NCI-H526 (cell line): Measurements from ENCODE around the gene MTHFD2L.

Experiments
- DNase-seq, 2 experiments: peaks; one replicate each; lab custom pipeline; 2025; lab: John Stamatoyannopoulos, UW

The MTHFD2L gene

DNA sequence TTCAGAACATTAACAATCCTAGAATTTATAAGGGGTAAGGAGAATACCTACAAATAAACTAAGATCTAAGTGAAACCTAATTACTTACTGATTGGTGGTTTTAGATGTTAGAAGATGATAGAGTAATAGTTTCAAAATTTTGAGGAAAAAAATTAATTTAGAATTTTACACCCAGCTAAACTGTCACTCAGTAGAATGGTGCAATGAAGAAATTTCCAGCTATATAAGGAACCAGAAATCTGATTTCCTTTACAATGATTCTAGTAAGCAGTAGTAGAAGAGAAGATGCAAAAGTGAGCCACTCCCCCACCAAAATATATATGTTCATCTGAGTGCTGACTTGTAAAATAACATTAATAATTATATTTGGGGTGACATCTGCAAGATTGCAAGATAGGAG, 95.0 kb downstream of the MTHFD2L start:
- DNase-seq, result no peak

DNA sequence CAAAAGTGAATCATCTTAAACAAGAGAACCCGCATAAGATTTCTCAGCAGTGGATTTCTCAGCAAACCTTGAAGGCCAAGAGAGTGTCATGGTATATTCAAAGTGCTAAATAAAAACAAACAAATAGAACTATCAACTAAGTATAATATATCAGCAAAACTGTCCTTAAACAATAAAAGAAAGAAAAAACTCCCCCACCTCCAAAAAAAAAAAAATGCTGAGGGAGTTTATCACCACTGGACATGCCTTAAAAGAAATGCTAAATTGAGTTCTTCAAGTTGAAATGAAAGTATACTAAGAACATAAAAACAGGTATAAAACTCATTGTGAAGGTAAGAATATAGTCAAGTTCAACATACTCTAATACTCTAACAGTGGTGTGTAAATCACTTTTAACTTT, 96.5 kb downstream of the MTHFD2L start:
- DNase-seq, result no peak

DNA sequence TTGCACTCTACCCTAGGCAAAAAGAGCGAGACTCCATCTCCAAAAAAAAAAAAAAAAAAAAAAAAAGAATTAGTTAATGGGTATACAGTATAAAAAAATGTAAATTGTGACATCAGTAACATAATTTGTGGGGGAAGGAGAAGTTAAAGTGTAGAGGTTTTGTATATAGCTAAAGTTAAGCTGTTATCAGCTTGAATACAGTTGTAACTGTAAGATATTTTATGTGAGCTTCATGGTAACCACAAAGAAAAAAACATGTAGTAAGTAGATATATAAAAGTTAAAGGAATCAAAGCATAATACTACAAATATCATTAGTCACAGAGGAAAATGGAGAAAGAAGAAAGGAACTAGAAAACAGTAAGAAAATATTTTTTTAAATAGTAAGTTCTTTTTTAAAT, 97.2 kb downstream of the MTHFD2L start:
- DNase-seq, result no peak

DNA sequence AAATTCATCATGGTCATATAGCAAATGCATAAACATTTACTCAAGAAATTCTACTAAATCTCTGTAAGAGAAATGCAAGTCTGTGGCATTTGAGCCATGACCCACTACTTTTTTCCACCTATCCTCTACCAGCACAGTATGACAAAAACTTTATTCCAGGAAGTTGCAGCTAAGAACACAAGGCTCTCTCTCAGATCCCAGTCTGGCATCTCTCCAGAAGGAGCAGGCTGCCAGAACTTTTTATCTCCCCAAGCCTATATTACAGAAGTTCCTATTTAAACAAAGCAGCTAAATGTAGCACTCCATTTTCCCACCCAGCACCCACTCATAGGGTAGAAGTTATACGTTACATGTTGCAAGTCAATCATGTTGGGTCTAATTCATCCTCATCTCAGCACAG, 101.0 kb downstream of the MTHFD2L start:
- no peak for DNase-seq

DNA sequence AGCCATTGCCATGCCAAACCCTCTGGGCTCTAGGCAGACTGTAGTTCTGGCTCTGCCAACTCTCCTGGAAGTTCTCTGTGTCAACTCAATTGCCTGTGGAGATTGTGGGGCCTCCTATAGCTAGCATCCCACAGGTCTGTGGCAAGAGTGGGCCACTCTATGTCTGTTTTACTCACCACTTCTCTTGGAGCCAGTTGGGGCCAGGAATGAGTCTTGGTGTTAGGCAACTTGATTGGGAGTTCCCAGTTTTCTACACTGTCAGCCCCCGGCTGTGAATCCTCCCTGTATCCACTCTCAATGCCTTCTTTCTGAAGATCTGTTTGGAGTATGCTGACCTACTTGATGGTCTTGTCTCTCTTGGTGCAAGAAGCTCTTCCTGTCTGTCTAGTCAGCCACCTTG, 102.1 kb downstream of the MTHFD2L start:
- no peak for DNase-seq

DNA sequence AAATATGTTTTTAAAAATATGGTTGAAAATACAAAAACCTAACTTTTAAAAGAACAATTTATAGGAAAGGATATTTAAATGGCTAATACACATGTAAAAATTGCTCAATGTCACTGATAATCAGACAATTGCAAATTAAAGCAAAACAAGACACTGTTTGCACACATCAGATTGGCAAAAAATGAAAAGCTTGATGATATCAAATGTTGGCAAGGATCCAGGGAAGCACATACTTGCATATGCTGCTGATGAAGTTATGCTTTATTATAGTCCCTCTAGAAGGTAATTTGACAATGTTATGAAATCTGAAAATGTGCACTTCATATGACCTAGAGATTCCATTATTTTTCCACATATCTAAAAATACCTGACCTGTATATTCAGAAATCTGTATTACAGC, 104.6 kb downstream of the MTHFD2L start:
- DNase-seq, result no peak

DNA sequence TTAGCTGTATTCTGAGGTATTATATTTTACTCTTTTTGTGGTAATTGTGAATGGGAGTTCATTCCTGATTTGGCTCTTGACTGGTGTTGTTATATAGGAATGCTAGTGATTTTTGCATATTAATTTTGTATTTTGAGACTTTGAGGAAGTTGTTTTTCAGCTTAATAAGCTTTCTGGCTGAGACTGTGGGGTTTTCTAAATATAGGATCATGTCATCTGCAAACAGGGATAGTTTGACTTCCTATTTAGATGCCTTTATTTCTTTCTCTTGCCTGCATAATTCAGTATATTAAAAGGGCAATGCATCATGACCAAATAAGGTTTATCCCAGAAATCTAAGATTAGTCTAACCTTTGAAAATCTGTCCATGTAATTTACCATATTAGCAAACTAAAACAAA, 105.6 kb downstream of the MTHFD2L start:
- DNase-seq, result no peak

DNA sequence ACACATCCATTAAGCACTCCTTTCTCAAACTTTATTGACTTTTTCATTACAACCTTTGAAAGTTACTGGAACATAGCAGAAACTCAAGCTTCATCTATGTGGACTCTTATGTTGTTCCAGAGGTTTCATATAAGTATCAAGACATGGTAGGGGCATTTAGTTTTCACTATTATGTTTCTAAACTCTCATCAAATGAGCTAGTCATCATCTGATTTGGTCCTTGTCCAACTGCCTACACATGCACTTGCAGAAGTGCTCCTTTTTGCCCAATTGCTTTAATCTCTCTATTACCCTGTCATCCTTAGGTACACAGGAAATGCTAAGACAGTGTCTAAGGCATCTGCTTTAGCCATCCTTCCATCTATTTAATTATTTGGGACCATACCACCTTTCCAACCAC, 108.2 kb downstream of the MTHFD2L start:
- DNase-seq, result no peak

DNA sequence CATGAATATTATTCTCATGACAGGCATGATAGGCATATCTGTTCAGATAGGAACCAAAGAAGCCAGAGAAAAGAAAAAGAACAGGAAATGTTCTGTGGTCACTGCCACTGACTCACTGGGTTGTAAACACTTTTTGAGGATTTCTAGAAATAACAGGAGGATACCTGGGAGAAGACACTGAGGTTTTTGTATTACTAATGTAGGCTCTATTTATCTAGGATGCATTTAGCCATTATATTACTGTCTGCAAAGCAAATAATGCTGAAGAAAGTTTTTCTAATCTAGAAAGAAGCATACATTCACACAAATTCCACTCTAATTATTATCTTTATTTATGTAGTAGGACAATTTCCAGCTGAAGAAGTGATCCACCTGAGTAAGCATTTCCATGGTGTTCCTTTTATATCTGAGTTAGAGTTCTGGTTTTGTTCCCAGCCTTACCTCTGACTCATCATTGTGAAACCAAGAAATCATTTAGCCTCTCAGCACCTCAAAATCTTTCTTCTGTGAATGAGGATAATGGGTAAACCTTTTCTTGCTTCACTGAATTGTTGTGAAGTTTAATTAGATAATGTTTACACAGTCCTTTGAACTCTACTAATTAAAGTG, 110.2 kb downstream of the MTHFD2L start:
- DNase-seq, result no peak

DNA sequence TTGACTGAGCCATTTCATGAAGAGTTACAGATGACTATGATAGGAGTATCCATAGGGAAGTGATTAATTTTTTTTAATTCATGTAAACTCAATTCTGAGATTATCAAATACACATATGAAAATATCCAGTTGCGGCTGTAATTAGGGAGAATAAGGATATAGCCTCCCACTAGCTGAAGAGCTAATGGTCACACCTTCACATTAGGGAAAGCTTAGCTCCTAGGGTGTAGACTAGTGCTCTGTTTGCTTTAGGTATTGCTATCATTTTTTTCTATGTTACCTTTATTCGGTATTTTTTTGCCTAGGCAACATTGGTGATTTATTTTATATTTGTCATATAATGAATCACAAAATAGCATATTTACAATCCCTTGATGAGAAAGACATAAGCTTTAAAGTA, 110.7 kb downstream of the MTHFD2L start:
- DNase-seq, result no peak

DNA sequence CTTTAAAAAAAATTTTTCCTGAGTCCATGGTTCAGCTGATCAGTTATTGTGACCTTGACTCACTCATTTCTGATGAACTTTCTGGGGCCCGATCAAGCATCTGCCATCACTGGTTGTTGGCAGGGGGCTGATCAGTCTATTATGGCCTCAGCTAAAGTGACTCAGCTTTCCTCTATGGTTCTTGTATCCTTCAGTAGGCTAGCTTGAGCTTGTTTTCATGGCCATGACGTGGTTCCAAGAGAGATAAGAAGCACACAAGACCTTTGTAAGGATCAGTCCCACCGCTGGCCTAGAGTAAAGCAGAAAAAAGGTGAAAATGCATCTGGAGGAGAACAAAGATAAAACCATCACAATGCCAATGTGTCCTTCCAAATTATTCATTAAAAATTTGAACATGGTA, 120.6 kb downstream of the MTHFD2L start:
- no peak for DNase-seq

DNA sequence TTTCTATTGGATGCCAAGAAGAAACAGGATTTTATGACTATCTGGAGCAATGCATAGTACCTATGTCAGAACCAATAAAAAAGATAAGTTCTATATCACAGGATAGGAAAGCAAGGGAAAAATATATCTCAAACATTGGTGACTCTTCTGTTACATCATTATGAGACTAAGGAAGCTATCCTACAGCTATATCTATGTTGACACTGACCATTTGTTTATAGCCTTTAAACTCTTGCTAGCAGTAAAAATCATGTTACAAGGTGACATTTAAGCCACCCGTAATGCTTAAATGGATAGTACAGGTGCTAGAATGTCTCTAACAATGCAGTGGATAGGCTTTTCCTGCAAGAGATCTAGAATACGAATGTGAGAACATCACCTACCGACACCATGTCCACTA, 121.8 kb downstream of the MTHFD2L start:
- DNase-seq, result no peak

DNA sequence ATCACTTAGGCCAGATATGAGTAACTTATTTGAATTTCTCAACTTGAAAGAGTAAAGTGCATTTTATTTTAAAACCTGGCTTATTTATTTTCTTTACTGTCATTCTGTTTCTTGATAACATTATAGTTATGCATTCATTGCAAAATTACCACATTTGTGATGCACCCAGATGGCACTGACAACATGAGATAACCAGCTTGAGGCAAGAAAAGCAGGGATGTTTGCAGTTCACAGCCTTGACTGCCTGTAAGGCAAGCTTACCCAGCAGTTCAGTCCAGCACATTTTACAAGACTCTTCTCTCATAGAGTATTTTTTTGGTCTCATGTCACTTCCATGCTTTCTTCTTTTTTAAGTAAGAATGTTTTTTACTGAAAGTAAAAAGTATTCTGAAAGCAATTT, 125.0 kb downstream of the MTHFD2L start:
- no peak for DNase-seq

DNA sequence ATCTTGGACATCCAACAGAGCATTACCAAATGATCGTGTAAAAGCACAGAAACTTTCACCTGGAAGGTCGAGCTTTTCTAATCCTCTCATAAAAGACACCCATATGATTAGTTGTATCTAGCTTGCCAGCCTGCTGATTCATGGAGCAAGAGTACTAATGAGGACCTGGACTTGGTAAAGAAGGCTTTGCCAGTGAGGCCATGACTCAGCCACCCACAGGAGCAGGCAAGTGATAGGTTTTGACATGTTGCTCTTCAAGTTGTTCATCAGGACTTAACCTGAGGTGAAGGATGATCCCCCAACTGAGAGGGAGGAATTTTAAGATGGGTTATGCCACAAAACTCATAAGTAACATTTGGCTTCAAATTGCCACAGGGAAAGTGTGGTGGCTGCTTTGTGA, 125.7 kb downstream of the MTHFD2L start:
- DNase-seq, result no peak

DNA sequence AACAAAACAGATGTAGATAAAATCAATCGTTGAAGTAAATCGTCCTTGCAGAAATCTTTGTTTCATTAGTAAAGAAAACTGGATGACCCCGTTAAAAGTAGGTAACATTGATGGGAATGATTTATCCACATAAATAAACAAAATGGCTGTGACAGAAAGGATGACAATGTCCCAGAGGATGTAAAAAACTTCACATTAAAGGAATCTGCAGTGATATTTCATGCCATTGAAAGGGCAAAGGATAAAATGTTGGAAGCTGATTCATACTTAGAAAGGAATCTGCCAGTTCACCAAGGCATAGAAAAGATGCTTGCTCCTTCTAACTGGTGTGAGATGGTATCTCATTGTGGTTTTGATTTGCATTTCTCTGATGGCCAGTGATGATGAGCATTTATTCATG, 126.1 kb downstream of the MTHFD2L start:
- DNase-seq, result no peak

DNA sequence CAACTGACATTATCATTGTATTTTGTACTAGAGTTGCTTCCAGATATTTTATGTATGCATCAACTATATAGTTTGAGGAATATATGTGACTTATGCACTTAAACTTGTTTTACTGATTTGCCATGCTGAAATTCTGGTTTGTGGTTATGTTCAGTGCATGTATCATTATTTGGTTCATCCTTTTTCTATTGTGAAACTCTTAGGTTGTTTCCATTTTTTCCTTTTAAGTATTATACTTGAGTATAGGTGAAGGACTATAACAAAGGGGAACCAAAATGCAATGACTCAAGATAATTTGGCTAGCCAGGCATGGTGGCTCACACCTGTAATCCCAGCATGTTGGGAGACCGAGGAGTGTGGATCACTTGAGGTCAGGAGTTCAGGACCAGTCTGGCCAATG, 129.2 kb downstream of the MTHFD2L start:
- DNase-seq, result no peak

DNA sequence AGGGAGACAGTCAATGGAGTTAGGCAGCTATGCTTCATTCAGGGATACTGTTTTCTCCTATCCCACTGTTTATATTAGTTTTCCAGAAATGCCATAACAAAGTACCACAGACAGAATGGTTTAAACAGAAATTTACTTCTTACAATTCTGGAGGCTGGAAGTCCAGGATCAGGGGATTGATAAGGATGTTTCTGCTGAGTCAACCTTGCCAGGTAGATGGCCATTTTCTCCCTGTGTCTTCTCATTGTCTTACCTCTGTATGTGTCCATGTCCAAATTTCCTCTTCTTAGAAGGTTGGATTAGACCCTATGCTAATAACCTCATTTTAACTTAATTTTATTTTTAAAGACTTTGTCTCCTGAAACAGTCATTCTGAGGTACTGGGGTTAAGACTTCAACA, 129.9 kb downstream of the MTHFD2L start:
- DNase-seq, result no peak

DNA sequence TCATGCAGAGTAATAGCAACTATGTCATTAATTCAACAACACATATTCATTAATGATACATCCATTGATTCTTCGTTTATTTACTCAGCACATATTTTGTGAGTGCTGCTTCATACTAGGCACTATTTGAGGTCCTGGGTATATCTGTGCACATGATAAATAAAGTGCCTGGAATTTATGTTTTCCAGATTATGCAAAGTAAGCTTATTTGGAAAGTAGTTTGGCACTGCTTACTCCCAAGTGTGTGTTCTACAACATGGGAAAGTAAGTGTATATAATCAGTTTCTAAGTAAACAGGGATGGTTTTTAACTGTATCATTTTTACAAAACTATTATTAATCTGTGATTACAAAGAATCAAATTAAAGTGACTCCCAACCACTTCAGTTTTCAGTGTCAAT, 133.6 kb downstream of the MTHFD2L start:
- no peak for DNase-seq

DNA sequence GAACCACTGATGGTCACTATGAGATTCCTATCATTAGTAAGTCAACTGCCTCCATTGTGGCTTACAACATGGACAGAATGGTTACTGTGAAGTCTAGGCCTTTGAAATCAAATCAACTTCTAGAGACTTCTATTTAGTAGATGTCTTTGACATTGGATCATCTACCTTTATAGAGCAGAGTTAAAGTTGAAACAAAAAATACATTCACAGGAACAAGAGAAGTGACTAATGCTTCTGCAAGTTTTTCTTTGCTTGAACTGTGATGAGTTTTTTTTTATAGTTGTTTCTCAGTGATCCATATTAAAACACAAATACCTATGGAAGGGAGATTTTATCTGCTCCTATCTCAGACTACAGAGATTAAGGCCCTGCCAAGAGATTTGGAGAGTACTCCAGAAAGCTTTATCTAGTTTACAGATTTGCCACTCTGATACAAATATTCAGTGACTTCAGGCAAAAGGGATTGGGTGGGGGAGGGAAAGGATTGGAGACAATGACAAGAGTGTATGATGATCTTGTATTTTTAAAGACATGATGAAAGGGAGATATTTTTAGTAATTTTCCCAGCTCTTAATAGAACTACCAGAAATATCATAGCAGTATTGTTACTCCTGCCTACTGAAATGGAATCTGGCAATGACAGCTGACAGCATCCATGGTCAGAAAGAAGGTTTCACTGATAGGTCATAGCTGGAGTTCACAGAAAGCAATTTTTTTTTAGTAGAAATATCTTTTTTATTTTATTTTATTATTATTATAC, 134.4 kb downstream of the MTHFD2L start:
- DNase-seq, result no peak

DNA sequence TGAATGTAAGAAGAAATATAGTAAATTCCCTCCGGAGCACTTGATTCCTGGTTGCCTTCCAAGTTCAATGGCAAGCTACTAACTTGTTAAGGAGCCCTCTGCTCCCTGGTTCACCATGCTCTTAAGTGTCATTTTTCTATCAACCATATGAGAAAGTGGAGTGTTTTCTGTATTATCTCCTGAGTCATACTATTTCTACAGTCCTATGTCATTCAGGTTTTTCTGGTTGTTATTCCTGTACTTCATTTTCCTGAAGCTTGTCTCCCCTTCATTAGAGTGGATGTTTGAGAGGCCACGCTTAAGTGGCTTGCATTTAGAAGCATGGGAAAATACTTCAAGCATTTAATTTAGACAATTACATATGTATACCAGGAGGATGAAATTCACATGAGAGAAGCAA, 135.6 kb downstream of the MTHFD2L start:
- no peak for DNase-seq

DNA sequence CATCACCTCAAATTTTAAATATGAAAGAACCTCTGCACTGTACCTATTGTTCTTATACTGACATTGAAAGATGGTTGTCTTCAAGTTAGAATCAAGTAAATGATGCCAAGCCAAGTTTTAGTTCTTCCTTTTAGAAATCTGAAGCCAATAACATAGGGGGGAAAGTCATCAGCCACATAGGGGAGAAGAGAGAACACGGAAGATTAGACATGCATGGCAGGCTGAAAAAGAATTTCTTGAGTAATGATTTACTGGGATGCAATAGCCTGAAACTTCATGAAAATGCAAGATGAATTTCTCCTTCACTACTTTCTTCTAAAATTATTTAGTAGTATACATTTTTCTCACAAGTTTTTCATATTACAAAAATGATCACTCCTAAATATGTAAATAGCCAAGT, 136.8 kb downstream of the MTHFD2L start:
- no peak for DNase-seq

DNA sequence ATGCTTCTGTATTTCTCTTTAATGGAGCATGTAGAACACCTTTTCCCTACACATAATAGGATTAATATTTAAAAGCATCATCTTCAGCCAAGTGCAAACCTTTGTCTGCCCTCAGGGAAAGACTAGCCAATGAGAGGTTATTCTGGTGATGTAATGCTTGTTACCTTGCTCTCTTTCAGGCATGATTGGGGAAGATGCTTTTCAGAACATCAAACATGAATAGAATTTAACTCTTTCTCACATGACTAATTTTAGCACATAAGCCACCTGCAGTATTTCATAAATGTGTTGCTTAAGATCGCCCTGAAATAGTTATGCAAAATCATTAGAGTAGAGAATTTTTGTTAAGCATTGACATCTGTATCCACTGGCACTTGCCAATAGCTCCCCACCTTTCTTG, 139.6 kb downstream of the MTHFD2L start:
- DNase-seq, result no peak

DNA sequence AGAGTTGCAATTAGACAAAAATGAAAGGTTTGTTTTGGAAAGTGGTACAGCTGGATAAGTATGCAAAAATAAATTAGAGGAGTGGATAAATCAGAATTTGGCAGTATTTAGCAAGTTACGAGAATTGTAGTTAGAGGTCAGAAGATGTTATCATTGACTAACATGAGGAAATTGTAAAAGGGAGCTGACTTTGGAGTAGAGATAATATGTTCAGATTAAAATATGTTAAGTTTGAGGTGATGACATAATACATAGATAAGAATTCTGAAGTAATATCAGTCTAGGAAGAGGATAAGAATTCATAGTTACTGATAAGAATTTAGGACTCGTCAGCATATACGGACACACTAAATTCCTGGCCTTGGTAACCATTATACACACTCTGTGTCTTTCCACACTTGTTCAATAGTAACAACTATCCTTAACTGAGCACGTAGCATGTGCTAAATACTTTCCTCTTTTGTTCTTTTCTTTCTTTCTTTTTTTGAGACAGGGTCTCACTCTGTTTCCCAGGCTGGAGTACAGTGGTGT, 146.2 kb downstream of the MTHFD2L start:
- DNase-seq, result no peak

DNA sequence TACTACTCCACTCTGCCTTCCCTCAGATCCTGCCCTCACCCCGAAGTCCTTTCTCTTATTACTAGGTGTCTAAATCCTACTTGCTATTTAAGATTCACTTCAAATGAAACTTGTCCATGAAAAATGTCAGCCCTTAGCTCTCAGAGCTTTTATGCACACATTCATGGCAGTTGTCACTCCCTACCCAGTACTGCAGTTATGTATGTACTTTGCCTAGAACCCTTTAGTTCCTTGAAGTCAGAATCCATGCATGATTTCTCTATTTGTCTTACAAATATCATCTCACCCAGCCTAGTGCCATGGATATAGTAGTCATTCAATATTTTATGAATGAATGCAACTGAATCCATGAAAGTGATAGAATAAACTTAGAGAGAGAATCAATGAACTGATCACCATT, 147.1 kb downstream of the MTHFD2L start:
- no peak for DNase-seq
